HG02759 (cell line): ENCODE results near the gene ITPR1.

ENCODE experiments used
- ATAC-seq: cut with Tn5 transposase; IDR thresholded peaks from one replicate; pipeline ENCODE4 v1.9.1; 2021; ENCODE audit warnings: mild to moderate bottlenecking, moderate library complexity; ENCODE audit not compliant: unreplicated experiment

The ITPR1 gene

DNA sequence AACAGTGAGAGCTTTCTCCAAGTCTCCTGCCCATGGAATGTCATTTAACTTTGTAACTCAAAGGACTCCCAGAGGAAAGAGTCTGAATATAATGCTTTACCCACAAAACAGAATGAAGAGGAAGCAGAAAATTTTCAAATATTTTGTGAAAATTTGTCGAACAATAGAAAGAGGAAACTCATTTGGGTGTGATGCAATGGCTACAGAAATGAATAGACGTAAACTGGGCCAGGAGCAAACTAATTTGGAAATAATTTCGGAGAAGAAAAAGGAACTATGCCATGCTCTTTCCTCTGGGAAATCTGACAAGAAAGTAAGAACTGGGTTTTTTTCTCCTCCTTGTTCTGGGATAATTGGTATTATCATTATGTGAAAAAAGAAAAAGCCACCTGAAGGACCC, 14.9 kb upstream of the ITPR1 start:
- no peak for ATAC-seq

GRCh38 chr3:4491855-4492207, 1.3 kb upstream of the ITPR1 start:
- ATAC-seq = no peak

- peak; percentile 9 for ATAC-seq
Measured at GRCh38 chr3:4492208-4493013, 737 bp upstream of the ITPR1 start.

- ATAC-seq = no peak
Measured at GRCh38 chr3:4493941-4494894, 1.1 kb downstream of the ITPR1 start.

DNA sequence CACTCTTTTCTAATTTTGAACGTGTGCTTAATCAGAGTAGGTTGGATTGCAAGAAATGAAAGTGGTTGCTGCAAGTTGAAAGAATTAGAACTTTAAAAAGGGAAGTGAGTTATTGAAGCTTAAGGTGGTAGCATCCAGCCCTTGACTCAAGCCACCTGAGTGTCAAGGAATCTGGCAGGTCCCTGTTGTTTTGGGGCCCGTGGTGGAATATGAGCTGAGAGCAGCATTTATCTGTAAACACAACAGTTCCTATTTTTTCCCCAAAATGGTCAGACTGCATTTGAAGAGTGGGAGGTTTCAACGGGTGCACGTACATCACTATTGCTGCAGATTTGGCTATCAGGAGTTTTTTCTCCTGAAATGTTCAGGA, 1.7 kb downstream of the ITPR1 start:
- ATAC-seq = peak; percentile 9

GRCh38 chr3:4495294-4496086, 2.3 kb downstream of the ITPR1 start:
- ATAC-seq = no peak

DNA sequence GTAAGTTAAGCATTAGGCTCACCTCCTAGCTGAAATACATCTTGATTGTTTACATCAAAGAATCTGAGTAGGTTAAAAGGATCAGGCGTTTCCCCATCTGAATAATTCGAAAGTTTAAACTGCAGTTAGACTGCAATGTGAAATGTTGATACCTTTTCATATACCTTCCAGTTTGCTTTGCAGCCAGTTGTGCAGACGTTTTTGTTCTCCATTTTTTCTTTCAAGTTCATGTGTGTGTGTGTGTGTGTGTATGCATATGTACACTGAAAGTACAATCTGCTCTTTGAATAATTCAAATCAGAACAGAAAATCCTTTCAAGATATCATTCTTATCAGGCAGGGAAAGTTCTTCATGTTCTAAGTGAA, 2.9 kb downstream of the ITPR1 start:
- ATAC-seq = no peak

DNA sequence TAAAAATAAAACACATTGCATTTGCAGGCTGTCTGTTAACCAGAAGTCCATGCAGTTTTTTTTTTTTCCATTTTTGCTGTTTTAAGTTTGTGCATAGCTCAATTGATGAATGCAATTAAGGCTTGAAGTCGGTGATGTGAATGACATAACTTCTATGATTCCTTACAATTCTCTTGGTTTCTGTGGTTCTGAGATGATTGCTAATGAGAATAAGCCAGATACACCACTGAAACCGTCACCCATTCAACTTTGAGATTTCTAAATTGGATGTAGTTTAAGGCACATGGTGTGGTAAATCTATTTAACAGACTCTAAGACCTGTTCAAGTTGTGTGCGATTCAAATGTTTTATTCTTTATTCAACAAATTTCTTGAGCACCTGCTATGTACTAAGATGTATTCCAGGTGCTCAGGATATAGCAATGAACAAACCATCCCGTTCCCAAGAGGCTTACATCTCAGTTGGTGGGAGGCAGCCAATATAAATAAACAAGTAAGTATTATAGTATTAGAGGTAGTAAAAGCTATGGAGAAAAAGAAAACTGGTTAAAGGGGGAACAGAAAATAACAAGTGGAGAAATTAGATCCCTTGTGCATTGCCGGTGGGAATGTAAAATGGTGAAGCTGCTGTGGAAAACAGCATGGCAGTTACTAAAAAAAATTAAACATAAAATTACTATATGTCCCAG, 4.0 kb downstream of the ITPR1 start:
- no peak for ATAC-seq

GRCh38 chr3:4497843-4498324, 4.7 kb downstream of the ITPR1 start:
- no peak for ATAC-seq

DNA sequence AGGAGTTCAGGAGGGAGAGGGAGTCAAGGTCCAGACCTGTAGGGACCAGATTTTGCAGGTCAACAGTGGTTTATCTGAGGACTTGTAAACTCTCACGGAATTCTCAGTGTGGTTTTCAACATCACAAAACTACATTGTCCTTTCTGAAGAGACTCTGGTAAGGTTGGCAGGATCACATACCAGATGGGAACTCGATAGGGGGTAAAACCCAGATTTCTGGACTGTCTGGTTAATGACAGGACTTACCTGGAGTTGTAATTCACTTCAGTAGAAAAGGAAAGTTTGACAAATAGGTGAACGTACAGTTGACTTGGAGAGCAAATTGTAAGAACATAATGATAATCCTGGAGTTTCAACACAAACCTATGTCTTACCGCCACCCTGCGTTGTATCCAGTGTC, 5.3 kb downstream of the ITPR1 start:
- no peak for ATAC-seq

DNA sequence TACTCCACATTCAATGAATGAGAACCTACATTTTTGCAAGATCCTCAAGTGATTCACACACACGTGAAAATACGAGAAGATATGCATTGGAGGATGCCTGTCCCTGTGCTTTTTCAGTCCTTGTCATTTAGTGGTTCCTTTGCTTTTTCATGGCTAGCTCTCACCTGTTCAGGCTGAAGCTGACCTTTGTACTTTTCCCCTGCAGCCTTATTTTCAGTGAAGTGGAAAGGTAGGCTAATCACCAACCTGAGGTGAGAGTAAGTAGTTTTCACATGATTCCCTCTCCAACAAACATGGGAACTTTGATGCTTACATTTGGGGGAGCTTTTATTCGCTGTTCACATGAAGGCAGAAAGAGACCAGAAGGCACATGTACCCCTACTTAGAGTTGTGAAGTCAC, 8.3 kb downstream of the ITPR1 start:
- no peak for ATAC-seq

DNA sequence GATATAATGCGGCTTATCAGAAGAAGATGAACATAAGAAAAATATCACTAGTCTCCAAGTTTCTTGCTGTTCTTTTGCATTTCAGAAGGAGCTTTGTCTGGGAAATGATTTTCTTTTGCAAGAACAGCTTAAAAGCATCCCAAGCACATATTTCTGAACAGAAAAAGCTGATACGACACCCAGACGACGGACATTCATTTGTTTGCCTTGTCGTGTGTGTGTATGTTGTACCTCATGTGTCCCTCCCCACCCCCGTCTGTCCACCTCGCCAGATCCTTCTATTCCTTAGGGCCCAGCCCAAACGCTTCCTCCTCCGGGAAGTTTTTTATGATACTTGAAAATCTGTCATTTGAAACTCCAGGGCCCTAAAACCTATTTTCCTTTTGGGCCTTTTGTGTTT, 8.8 kb downstream of the ITPR1 start:
- ATAC-seq = no peak

DNA sequence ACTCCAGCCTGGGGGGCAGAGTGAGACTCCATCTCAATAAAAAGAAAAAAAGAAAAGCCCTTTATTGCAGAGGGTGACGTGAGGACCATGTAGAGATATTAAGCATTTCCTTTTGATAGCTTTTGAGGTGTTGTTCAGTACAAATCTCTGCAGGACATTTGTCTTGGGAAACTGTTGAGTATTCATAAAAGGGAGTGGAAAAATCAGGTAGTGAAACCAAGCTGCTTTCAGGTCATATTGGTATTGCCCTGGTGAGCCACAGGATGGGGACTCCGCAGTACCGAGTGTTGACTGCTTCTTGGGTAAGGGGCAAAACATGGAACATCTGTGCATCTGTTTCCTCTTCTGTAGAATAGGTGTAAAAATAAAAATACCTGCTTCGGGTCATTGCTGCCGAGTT, 9.9 kb downstream of the ITPR1 start:
- peak; percentile 55 for ATAC-seq

DNA sequence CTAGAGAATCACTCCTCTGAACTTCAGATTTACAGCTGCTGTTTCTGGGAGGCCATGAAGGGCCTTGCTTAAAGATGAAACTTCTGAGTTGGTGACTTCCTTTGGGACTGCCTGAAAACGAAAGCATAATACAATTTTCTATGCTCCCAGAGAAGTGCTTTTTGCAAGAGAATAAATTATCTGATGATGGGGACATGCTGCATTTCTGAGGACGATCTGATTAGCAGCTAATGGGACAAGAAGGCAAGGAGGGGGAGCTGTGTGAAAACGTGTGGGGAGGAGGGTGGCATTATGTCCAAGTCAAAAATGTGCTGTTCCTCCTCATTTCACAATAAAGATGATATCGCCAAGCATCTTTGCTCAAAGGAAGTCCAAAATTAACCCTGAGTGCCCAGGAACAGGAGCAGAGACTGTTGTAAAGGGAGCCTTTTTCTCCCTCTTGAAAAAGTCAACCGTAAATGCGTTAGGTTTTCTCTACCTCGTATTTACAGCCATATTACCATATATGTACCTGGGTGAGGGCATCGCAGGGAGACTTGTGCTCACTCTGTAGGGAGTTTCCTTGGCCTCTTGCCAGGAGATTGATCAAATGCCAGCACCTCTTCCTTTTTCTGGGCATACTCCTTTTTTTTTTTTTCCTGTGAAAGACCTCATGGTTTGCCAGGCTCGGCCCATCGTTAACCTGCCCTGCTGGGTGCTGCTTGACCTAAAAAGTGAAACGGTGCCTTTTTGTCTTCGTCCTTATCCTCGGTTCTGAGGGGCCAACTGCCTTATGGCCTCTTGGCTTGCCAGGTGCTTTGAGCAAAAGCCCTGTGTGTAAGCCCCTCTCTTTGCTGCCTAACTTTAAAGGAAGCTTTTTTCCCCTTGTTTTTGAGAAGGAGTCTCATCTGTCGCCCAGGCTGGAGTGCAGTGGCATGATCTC, 11.5 kb downstream of the ITPR1 start:
- ATAC-seq = no peak

DNA sequence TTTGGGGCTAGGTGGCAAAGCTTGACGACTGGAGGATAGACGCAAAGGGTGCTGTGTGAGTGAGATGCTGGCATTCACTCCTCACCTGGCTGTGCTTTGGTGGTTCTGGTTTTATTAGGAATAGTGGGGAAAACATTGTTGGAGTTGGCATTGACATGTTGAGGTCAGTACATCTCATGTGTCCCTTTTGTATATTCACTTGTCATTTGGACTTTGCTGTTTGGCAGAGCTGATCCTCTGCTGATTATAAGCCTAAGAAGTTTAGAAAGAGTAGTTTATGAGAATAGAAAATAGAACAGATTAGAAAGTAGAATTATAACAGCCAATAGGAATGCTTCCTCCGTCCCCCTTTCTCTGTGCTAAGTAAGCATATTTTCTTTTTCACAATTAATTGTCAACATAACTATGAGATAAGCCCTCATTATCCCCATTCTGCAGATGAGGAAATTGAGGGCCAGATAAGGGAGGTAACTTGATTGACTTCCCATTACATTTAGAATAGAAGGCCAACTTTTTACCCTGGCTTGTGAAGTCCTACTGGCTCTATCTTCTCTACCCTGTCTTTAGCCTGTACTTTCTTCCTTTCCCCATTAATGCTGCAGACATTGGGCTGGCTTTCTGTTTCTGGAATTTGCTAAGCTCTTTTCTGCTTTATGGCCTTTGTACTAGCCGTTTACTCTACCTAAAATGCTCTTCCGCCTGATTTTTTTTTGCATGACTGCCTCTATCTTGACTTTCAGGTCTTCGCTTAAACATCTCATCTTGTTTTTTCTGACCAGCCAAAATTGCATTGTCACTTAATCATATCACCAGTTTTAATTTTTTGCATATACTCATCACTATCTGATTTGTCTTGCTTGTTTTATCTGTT, 12.8 kb downstream of the ITPR1 start:
- ATAC-seq = no peak

DNA sequence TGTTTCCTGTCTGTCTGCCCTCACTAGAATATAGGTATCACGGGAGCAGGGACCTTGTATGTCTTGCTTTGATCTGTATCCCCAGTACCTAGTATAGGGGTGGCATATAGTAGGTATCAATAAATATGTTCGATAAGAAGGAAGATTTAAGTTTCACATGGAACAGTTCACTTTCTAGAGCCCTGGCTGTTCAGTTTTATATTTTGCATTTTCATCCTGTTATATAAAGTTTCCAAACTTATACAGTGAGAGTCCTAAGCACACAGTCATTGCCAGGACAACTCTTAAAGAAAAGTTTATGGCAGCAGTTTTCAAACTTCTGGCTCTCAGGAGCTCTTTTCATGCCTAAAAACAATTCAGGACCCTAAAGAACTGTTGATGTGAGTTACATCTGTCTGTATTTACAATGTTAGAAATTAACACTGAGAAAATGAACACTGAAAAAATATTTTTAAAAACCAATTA, 13.4 kb downstream of the ITPR1 start:
- ATAC-seq = no peak

- ATAC-seq = peak; percentile 16
Measured at GRCh38 chr3:4507024-4507596, 14.0 kb downstream of the ITPR1 start.
